Esophagus muscularis mucosa (tissue), 4 donors: ENCODE data around the gene CAMTA1. TPM values are rescaled to one million over a fixed set of nuclear protein-coding genes. Genes with fewer than 3 reads are reported as not detected.

ENCODE experiments used
- DNase-seq: peaks from one replicate; pipeline ENCODE4 v3.0.0-alpha.2; 2017; ENCODE audit errors: extremely low spot score
- H3K27ac ChIP-seq, 4 donors: fragments of 200-600 bp; sonication (generic); replicated peaks in 1 of 4; 1 replicate in 3 of 4; 2 replicates in 1 of 4; pipeline ENCODE4 v1.5.1; 2016 to 2019; ENCODE audit warnings: mild to moderate bottlenecking in 1 of 4
- H3K27me3 ChIP-seq, 4 donors: fragments of 200-600 bp; sonication (generic); one replicate each; pipeline versions ENCODE4 v1.5.1 to v1.6.0; 2016 to 2019
- H3K36me3 ChIP-seq, 4 donors: fragments of 200-600 bp; sonication (generic); one replicate each; pipeline ENCODE4 v1.5.1; 2016 to 2019
- H3K4me1 ChIP-seq, 4 donors: fragments of 200-600 bp; sonication (generic); one replicate each; pipeline ENCODE4 v1.5.1; 2016 to 2019
- H3K4me3 ChIP-seq, 4 donors: fragments of 200-600 bp; sonication (generic); 1 replicate in 2 of 4; 2 replicates in 2 of 4; pipeline ENCODE4 v1.5.1; 2016 to 2019; ENCODE audit warnings: mild to moderate bottlenecking in 4 of 4, moderate library complexity in 1 of 4
- H3K9me3 ChIP-seq, 4 donors: fragments of 200-600 bp; sonication (generic); 1 replicate in 3 of 4; 2 replicates in 1 of 4; pipeline ENCODE4 v1.5.1; 2016 to 2019
- CTCF ChIP-seq, 3 experiments: fragments of 200-600 bp in 2 of 3; fragments of 450-650 bp in 1 of 3; sonication (generic) in 2 of 3; IDR thresholded peaks; one replicate each; pipeline ENCODE4 v1.5.1; 2017 to 2019; ENCODE audit warnings: antibody characterized with exemption in 3 of 3, mild to moderate bottlenecking in 2 of 3, moderate library complexity in 1 of 3
- EP300 ChIP-seq: sonication (generic); formaldehyde crosslinking; IDR thresholded peaks from one replicate; pipeline ENCODE4 v1.6.1; 2017; ENCODE audit warnings: antibody characterized with exemption
- POLR2A ChIP-seq: fragments of 450-650 bp; IDR thresholded peaks from one replicate; pipeline ENCODE4 v1.6.1; 2017; ENCODE audit warnings: antibody characterized with exemption, moderate library complexity, mild to moderate bottlenecking, low read depth
- POLR2AphosphoS5 ChIP-seq, 2 donors: sonication (generic); formaldehyde crosslinking; IDR thresholded peaks; one replicate each; pipeline ENCODE4 v1.6.1; 2017; ENCODE audit warnings: antibody characterized with exemption in 2 of 2
- WGBS: methylation state at CpG from one replicate; pipeline ENCODE4 v1.1.5; 2018; 5-methylcytosine and 5-hydroxymethylcytosine counted together
- intact Hi-C: fragments of 100-400 bp; cut with DNase I; formaldehyde crosslinking; loops from one replicate; pipeline ENCODE4 v1.15.1; 2023
- total RNA-seq, 4 donors: library from RNA; depleted of rRNA; stranded (reverse); fragments of >200 nt; gene quantifications; one replicate each; pipeline versions ENCODE4 v1.1.0 to v1.2.1, GENCODE V29; 2016

The CAMTA1 gene
- total RNA-seq, 4 donors from 2014 or later, result 109 to 226 (median 139) TPM

GRCh38 chr1:7574121-7575040, 789.1 kb downstream of the CAMTA1 start:
- intact Hi-C loops, result no loop called here
- DNase-seq, result no peak

GRCh38 chr1:7575041-7575400, 789.8 kb downstream of the CAMTA1 start:
- no peak for DNase-seq
- Histone ChIP-seq H3K9me3 (no peaks in the 10 kb centered on the region), H3K36me3 (no peaks in the 10 kb centered on the region), H3K4me3 (no peak overlapping the region), H3K4me1 (peaks cover 3 to 20% (median 14%) of the 10 kb centered on the region in 4 donors), H3K27me3 (no peaks in the 10 kb centered on the region), H3K27ac (no peak overlapping the region)
- TF ChIP-seq POLR2AphosphoS5 (IDR thresholded peaks at IDR 0.05) (no peak), EP300 (no peak), POLR2A (no peak), CTCF (IDR thresholded peaks at IDR 0.05) (no peak)
- 80% methylated on average over 2 of the region's 2 CpGs for whole genome bisulfite sequencing
- intact Hi-C loops, result no loop called here

More at GRCh38 chr1:7574121-7575040, 789.1 kb downstream of the CAMTA1 start:
- Histone ChIP-seq H3K4me3 (no peak overlapping the region), H3K4me1 (peaks cover 3 to 20% (median 14%) of the 10 kb centered on the region in 4 donors), H3K27ac (no peak overlapping the region), H3K27me3 (no peaks in the 10 kb centered on the region), H3K9me3 (no peaks in the 10 kb centered on the region), H3K36me3 (no peaks in the 10 kb centered on the region)
- WGBS, result 46% methylated on average over 24 of the region's 26 CpGs
- no peak for TF ChIP-seq POLR2AphosphoS5 (IDR thresholded peaks at IDR 0.05)

GRCh38 chr1:7576946-7577657, 791.8 kb downstream of the CAMTA1 start:
- 57% methylated on average over 11 of the region's 14 CpGs for WGBS
- H3K27me3 ChIP-seq, result no peaks in the 10 kb centered on the region
- no peak overlapping the region for H3K27ac ChIP-seq
- no peak overlapping the region for H3K4me3 ChIP-seq
- TF ChIP-seq CTCF (IDR thresholded peaks at IDR 0.05) (no peak), POLR2A (no peak), POLR2AphosphoS5 (IDR thresholded peaks at IDR 0.05) (no peak), EP300 (no peak)
- H3K36me3 ChIP-seq, result no peaks in the 10 kb centered on the region
- no peaks in the 10 kb centered on the region for H3K9me3 ChIP-seq
- H3K4me1 ChIP-seq, result peaks cover 3 to 23% (median 17%) of the 10 kb centered on the region in 4 donors
- no peak for DNase-seq
- intact Hi-C loops, result no loop called here

- no peak overlapping the region for H3K4me3 ChIP-seq
- WGBS, result 86% methylated on average over 5 of the region's 15 CpGs
- H3K27ac ChIP-seq, result no peak overlapping the region
- DNase-seq, result no peak
- H3K27me3 ChIP-seq, result no peaks in the 10 kb centered on the region
- TF ChIP-seq CTCF (IDR thresholded peaks at IDR 0.05), result no peak
- no peak for TF ChIP-seq EP300
- TF ChIP-seq POLR2A, result no peak
- TF ChIP-seq POLR2AphosphoS5 (IDR thresholded peaks at IDR 0.05), result no peak
- no peaks in the 10 kb centered on the region for H3K9me3 ChIP-seq
- intact Hi-C loops, result no loop called here
- peaks cover 3 to 23% (median 16%) of the 10 kb centered on the region in 4 donors for H3K4me1 ChIP-seq
- no peaks in the 10 kb centered on the region for H3K36me3 ChIP-seq
These were observed 793.0 kb downstream of the CAMTA1 start for GRCh38 chr1:7578206-7578605.

GRCh38 chr1:7579016-7579415, 793.8 kb downstream of the CAMTA1 start:
- no peaks in the 10 kb centered on the region for H3K36me3 ChIP-seq
- no peaks in the 10 kb centered on the region for H3K9me3 ChIP-seq
- DNase-seq, result no peak
- no peak overlapping the region for H3K27ac ChIP-seq
- 91% methylated on average over 4 of the region's 8 CpGs for WGBS
- no peak for TF ChIP-seq POLR2A
- no peak for TF ChIP-seq POLR2AphosphoS5 (IDR thresholded peaks at IDR 0.05)
- TF ChIP-seq EP300, result no peak
- no peak overlapping the region for H3K4me3 ChIP-seq
- peaks cover 3 to 20% (median 9%) of the 10 kb centered on the region in 4 donors for H3K4me1 ChIP-seq
- intact Hi-C loops, result no loop called here
- H3K27me3 ChIP-seq, result no peaks in the 10 kb centered on the region
